H1 (cell line): ENCODE data around the gene PHACTR1. TPM values are rescaled to one million over a fixed set of nuclear protein-coding genes. Genes with fewer than 3 reads are reported as not detected.

Experiments
- CTCF ChIA-PET: fragments of 300-600 bp; sonication (Branson Sonifier 250); formaldehyde crosslinking; loops from one replicate; lab custom pipeline; 2021; ENCODE audit not compliant: partially characterized antibody; lab: Charles Lee
- POLR2A ChIA-PET: fragments of 300-600 bp; sonication (Branson Sonifier 250); formaldehyde crosslinking; loops from one replicate; lab custom pipeline; 2021; ENCODE audit warnings: inconsistent platforms; ENCODE audit not compliant: partially characterized antibody; lab: Charles Lee
- DNase-seq, 2 experiments: peaks; one replicate each; pipeline versions ENCODE4 v3.0.0 to v3.0.0-alpha.2; 2010 to 2022; ENCODE audit warnings: low spot score in 2 of 2, low read depth in 1 of 2, mixed read lengths in 1 of 2
- FAIRE-seq: peaks from 2 replicates; lab custom pipeline; 2011; peaks lifted over from hg19 to GRCh38; lab: Jason Lieb, UNC
- H2AFZ ChIP-seq: 2 replicates; pipeline ENCODE4 v1.8.1; 2012; ENCODE audit warnings: low read length, inconsistent platforms
- H2AK5ac ChIP-seq: 2 replicates; pipeline ENCODE4 v1.6.1; 2013; ENCODE audit warnings: low read depth, low read length
- H2BK120ac ChIP-seq: replicated peaks from 2 replicates; pipeline ENCODE3; 2013; ENCODE audit warnings: low read depth, low read length, inconsistent platforms
- H2BK12ac ChIP-seq: 2 replicates; pipeline ENCODE4 v1.6.1; 2013; ENCODE audit warnings: low read depth, low read length
- H2BK15ac ChIP-seq: 2 replicates; pipeline ENCODE4 v1.6.1; 2013; ENCODE audit warnings: low read length
- H2BK20ac ChIP-seq: 2 replicates; pipeline ENCODE4 v1.6.1; 2013; ENCODE audit warnings: low read length
- H2BK5ac ChIP-seq: 2 replicates; pipeline ENCODE4 v1.6.1; 2013; ENCODE audit warnings: low read depth, low read length
- H3K14ac ChIP-seq: 2 replicates; pipeline ENCODE4 v1.6.1; 2013; ENCODE audit warnings: inconsistent platforms; ENCODE audit not compliant: insufficient read length
- H3K18ac ChIP-seq: 2 replicates; pipeline ENCODE4 v1.6.1; 2013; ENCODE audit warnings: low read length; ENCODE audit errors: extremely low read depth
- H3K23ac ChIP-seq: 2 replicates; pipeline ENCODE4 v1.6.1; 2013; ENCODE audit warnings: inconsistent platforms; ENCODE audit not compliant: insufficient read length
- H3K23me2 ChIP-seq: 2 replicates; pipeline ENCODE4 v1.6.1; 2013; ENCODE audit warnings: low read depth, low read length
- H3K27ac ChIP-seq: 2 replicates; pipeline ENCODE4 v1.6.1; 2011; ENCODE audit warnings: low read depth, low read length, inconsistent platforms
- H3K27me3 ChIP-seq, 4 experiments: replicated peaks in 1 of 4; 1 replicate in 1 of 4; 2 replicates in 3 of 4; pipeline versions ENCODE4 v1.6.1 to v1.8.1; 2011 to 2013; ENCODE audit warnings: low read length in 3 of 4, mild to moderate bottlenecking in 3 of 4, inconsistent platforms in 2 of 4, mixed read lengths in 2 of 4, moderate library complexity in 1 of 4; ENCODE audit not compliant: control insufficient read depth in 3 of 4, insufficient read depth in 3 of 4; ENCODE audit errors: extremely low read depth in 1 of 4
- H3K36me3 ChIP-seq, 4 experiments: 2 replicates each; pipeline versions ENCODE4 v1.6.1 to v1.8.1; 2011 to 2013; ENCODE audit warnings: mild to moderate bottlenecking in 4 of 4, low read length in 3 of 4, moderate library complexity in 2 of 4, control low read depth in 1 of 4, inconsistent platforms in 1 of 4; ENCODE audit not compliant: insufficient read depth in 4 of 4, control insufficient read depth in 2 of 4
- H3K4ac ChIP-seq: replicated peaks from 2 replicates; pipeline ENCODE3; 2013; ENCODE audit warnings: low read length, low read depth, mixed read lengths, inconsistent platforms; ENCODE audit not compliant: insufficient read length
- H3K4me1 ChIP-seq, 4 experiments: replicated peaks in 1 of 4; 1 replicate in 1 of 4; 2 replicates in 3 of 4; pipeline versions ENCODE4 v1.6.1 to v1.8.1; 2011 to 2013; ENCODE audit warnings: low read length in 3 of 4, inconsistent platforms in 2 of 4, mixed read lengths in 1 of 4; ENCODE audit not compliant: insufficient read depth in 4 of 4, control insufficient read depth in 3 of 4
- H3K4me2 ChIP-seq, 2 experiments: 2 replicates each; pipeline versions ENCODE4 v1.6.1 to v1.8.1; 2011 to 2013; ENCODE audit warnings: low read depth in 2 of 2, low read length in 2 of 2, control low read depth in 1 of 2, inconsistent platforms in 1 of 2, mild to moderate bottlenecking in 1 of 2; ENCODE audit not compliant: insufficient read depth in 1 of 2
- H3K4me3 ChIP-seq, 4 experiments: fragments of 200-600, 300-600 bp in 1 of 4; sonication (generic), shearing (Covaris generic), sonication (Bioruptor Twin) in 1 of 4; 2 replicates each; pipeline versions ENCODE4 v1.5.1 to v1.8.1; 2011 to 2016; ENCODE audit warnings: low read length in 4 of 4, low read depth in 3 of 4, control low read depth in 2 of 4, inconsistent platforms in 2 of 4, mild to moderate bottlenecking in 2 of 4, mixed read lengths in 1 of 4, moderate library complexity in 1 of 4; ENCODE audit not compliant: insufficient read depth in 2 of 4; ENCODE audit errors: extremely low read depth in 1 of 4
- H3K56ac ChIP-seq: replicated peaks from 2 replicates; pipeline ENCODE3; 2013; ENCODE audit warnings: low read depth, mild to moderate bottlenecking, mixed read lengths, low read length, inconsistent platforms; ENCODE audit not compliant: insufficient read length
- H3K79me1 ChIP-seq: 2 replicates; pipeline ENCODE4 v1.6.1; 2013; ENCODE audit warnings: low read depth, low read length, control low read depth
- H3K79me2 ChIP-seq, 2 experiments: 2 replicates each; pipeline versions ENCODE4 v1.6.1 to v1.8.1; 2012 to 2013; ENCODE audit warnings: low read length in 2 of 2, mild to moderate bottlenecking in 2 of 2, inconsistent platforms in 1 of 2; ENCODE audit not compliant: insufficient read depth in 2 of 2, control insufficient read depth in 1 of 2
- H3K9ac ChIP-seq, 4 experiments: replicated peaks in 1 of 4; 1 replicate in 1 of 4; 2 replicates in 3 of 4; pipeline versions ENCODE4 v1.6.1 to v1.8.1; 2011 to 2013; ENCODE audit warnings: low read depth in 3 of 4, low read length in 3 of 4, control low read depth in 2 of 4, mild to moderate bottlenecking in 2 of 4, moderate library complexity in 2 of 4, inconsistent platforms in 1 of 4; ENCODE audit errors: extremely low read depth in 1 of 4
- H3K9me3 ChIP-seq, 2 experiments: 2 replicates each; pipeline versions ENCODE4 v1.6.1 to v1.8.1; 2012 to 2013; ENCODE audit warnings: mild to moderate bottlenecking in 2 of 2, moderate library complexity in 2 of 2, control low read depth in 1 of 2, inconsistent platforms in 1 of 2, low read depth in 1 of 2, low read length in 1 of 2, mixed read lengths in 1 of 2; ENCODE audit not compliant: insufficient read depth in 2 of 2
- H4K20me1 ChIP-seq, 2 experiments: replicated peaks in 1 of 2; 2 replicates each; pipeline versions ENCODE3 to v1.8.1; 2011 to 2013; ENCODE audit warnings: inconsistent platforms in 2 of 2, low read length in 2 of 2, mild to moderate bottlenecking in 1 of 2; ENCODE audit not compliant: insufficient read depth in 2 of 2, control insufficient read depth in 1 of 2
- H4K5ac ChIP-seq: 2 replicates; pipeline ENCODE4 v1.6.1; 2013; ENCODE audit warnings: low read length, low read depth, mixed read lengths, inconsistent platforms; ENCODE audit not compliant: insufficient read length
- H4K8ac ChIP-seq: 2 replicates; pipeline ENCODE4 v1.8.0; 2013; ENCODE audit warnings: mild to moderate bottlenecking, moderate library complexity, low read length, inconsistent platforms; ENCODE audit not compliant: insufficient read depth; ENCODE audit errors: extremely low read depth
- H4K91ac ChIP-seq: replicated peaks from 2 replicates; pipeline ENCODE3; 2013; ENCODE audit warnings: low read length, mixed read lengths, inconsistent platforms; ENCODE audit not compliant: insufficient read length
- ASH2L ChIP-seq: fragments of 200-600, 300-600 bp; sonication (generic); IDR thresholded peaks from one replicate; pipeline ENCODE4 v1.7.1; 2017; ENCODE audit warnings: low read length
- CHD1 ChIP-seq: IDR thresholded peaks from 2 replicates; pipeline ENCODE4 v1.6.1; 2012; ENCODE audit warnings: low read depth, low read length, improper control_type of control experiment
- FOSL1 ChIP-seq: IDR thresholded peaks from 2 replicates; pipeline ENCODE4 v1.6.1; 2011; ENCODE audit warnings: mild to moderate bottlenecking, low read depth, low read length, moderate library complexity; ENCODE audit not compliant: insufficient read depth
- RXRA ChIP-seq: IDR thresholded peaks from 2 replicates; pipeline ENCODE4 v1.6.1; 2011; ENCODE audit warnings: low read depth, mild to moderate bottlenecking, low read length, moderate library complexity; ENCODE audit not compliant: insufficient read depth
- SP1 ChIP-seq: IDR thresholded peaks from 2 replicates; pipeline ENCODE4 v1.6.1; 2011; ENCODE audit warnings: low read depth, low read length
- TCF12 ChIP-seq: IDR thresholded peaks from 2 replicates; pipeline ENCODE4 v1.6.1; 2011; ENCODE audit warnings: low read depth, mild to moderate bottlenecking, low read length
- TEAD4 ChIP-seq: IDR thresholded peaks from 2 replicates; pipeline ENCODE4 v1.6.1; 2012; ENCODE audit warnings: low read depth, low read length, inconsistent platforms, mixed read lengths
- YY1 ChIP-seq: IDR thresholded peaks from 2 replicates; pipeline ENCODE4 v1.6.1; 2011; ENCODE audit warnings: low read depth, mild to moderate bottlenecking, low read length
- polyA plus RNA-seq, 7 experiments: library from polyadenylated mRNA; depleted of rRNA in 3 of 7; stranded (reverse) in 5 of 7; unstranded in 2 of 7; fragments of >200 nt in 5 of 7; fragments of 200-250 nt in 2 of 7; gene quantifications; 1 replicate in 5 of 7; 2 replicates in 1 of 7; 4 replicates in 1 of 7; pipeline versions ENCODE4 v1.2.1 to v1.2.3, GENCODE V29; 2011 to 2013; ENCODE audit warnings: missing spikeins in 2 of 7, mixed read lengths in 2 of 7
- total RNA-seq: library from RNA; stranded (reverse); fragmentation: NEBNext Ultra II Directional; extraction: Animal tissue kit (Norgen Biotek cat#: 25700); gene quantifications from 2 replicates; pipeline ENCODE4 v1.2.1, GENCODE V29; 2021

The PHACTR1 gene
- total and polyA plus RNA-seq, 2 of the 8 experiments (the other 6 are each of a cell fraction or from before 2014, with no cell fraction given) = 3.9 to 17.1 TPM

DNA sequence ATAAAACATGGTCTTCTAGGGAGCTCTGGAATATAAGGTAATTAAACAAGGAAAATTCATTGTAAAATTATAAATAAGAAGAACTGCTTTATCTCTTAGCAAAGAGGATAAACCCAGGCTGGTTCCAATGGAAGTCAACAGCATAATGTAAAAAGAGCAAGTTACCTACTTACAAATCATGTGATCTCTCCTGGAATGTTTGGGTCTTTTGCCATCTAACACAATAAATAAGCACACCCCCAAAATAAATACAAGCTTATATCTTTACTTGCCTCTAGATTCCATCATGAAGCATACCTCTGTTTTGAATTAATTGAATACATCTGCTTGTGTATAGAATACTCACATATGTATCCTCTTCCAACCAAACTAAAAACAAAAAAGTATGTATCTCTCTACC, 2.5 kb upstream of the PHACTR1 start:
- ChIA-PET POLR2A (no interaction called here), CTCF (interaction anchor here (0.7 kb wide), 1 partner anchor 861 kb away, joined by 3 read pairs; the partner anchor contains the start of gene SIRT5)
- no peaks in the 10 kb centered on the region for H3K79me2 ChIP-seq
- H2AK5ac ChIP-seq = no peak overlapping the region
- no peak overlapping the region for H2AFZ ChIP-seq
- H2BK5ac ChIP-seq = no peak overlapping the region
- H3K79me1 ChIP-seq = no peaks in the 10 kb centered on the region
- H2BK20ac ChIP-seq = no peak overlapping the region
- no peak overlapping the region for H2BK15ac ChIP-seq
- FAIRE-seq (no peak), DNase-seq (no peak)
- H3K9me3 ChIP-seq = no peaks in the 10 kb centered on the region
- no peak overlapping the region for H2BK12ac ChIP-seq
- no peak overlapping the region for H3K14ac ChIP-seq
- H4K20me1 ChIP-seq = no peaks in the 10 kb centered on the region
- H2BK120ac ChIP-seq = no peak overlapping the region
- H3K18ac ChIP-seq = no peak overlapping the region
- no peak overlapping the region for H3K23ac ChIP-seq
- H3K9ac ChIP-seq = no peak overlapping the region
- H4K91ac ChIP-seq = no peak overlapping the region
- H3K27me3 ChIP-seq = no peaks in the 10 kb centered on the region
- no peak overlapping the region for H3K4ac ChIP-seq
- no peak overlapping the region for H3K4me2 ChIP-seq
- H4K5ac ChIP-seq = no peak overlapping the region
- H3K36me3 ChIP-seq = no peaks in the 10 kb centered on the region
- no peak overlapping the region for H3K56ac ChIP-seq
- no peak overlapping the region for H4K8ac ChIP-seq
- TF ChIP-seq TEAD4 (no peak), YY1 (no peak), TCF12 (no peak), RXRA (no peak), ASH2L (no peak), CHD1 (no peak), SP1 (no peak), FOSL1 (no peak)
- peaks cover 0 to 5% (median 1%) of the 10 kb centered on the region in 4 experiments; a peak in 1 of 7 replicates for H3K4me1 ChIP-seq
- H3K27ac ChIP-seq = no peak overlapping the region
- no peaks in the 10 kb centered on the region for H3K23me2 ChIP-seq
- H3K4me3 ChIP-seq = no peak overlapping the region
